ENCODE measurements around the gene KCNIP3. TPM values are rescaled to one million over a fixed set of nuclear protein-coding genes. Genes with fewer than 3 reads are reported as not detected.
A peak's percentile ranks its signal among the peaks of the same experiment; 100 is the strongest.
"Not testable (repeated sequence)": the region's sequence is repeated elsewhere in the genome, so short reads cannot be mapped to it uniquely, and the experiment has no call there.

Gene KCNIP3
- total RNA-seq, 1 donor from 2014 or later = not detected

DNA sequence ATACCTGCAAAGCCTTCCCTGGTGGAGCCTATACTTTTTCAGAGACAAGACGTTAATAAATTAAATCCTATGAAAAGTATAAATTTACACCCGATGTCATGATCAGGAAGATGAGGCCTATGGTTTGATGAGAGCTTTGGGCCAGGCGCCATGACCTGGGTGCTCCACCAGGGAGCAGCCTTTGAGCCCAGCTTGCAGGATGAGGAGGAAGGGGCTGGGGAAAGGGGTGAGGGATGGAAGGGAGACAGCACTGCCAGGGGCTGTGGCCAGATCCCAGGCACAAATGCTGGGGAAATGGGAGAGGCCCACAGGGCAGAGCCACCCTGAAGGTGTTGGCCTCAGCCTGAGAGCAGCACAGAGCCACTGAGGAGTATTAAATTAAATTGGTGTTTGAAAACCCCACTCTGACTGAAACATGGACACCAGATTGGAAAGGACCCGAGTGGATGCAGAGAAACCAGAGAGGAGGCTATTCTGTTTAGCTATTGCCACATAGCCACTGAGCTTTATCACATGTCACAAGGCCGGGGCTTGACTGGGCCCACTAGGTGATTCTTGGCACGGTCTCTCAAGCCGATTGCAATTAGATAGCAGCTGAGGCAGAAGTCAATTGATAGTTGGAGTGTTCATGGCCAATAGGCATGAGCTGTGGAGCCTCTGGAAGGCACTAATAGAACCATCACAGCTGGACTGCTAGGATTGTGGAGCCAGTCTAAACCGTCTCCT, 95.7 kb downstream of the KCNIP3 start:
- Mint-ChIP-seq H3K4me1 (ENCODE audit: low read depth) (no peaks in the 10 kb centered on the region), H3K36me3 (ENCODE audit: low read depth) (no peaks in the 10 kb centered on the region), H3K4me3 (no peak overlapping the region), H3K27me3 (ENCODE audit: insufficient read depth) (peaks cover 2% of the 10 kb centered on the region), H3K27ac (no peak overlapping the region), H3K9me3 (no peaks in the 10 kb centered on the region)
- DNase-seq (ENCODE audit: low spot score) = no peak
- intact Hi-C loops (cut with micrococcal nuclease) = no loop called here

- H3K4me3 Mint-ChIP-seq = no peak overlapping the region
- no peaks in the 10 kb centered on the region for H3K36me3 Mint-ChIP-seq (ENCODE audit: low read depth)
- H3K9me3 Mint-ChIP-seq = no peaks in the 10 kb centered on the region
- no peak overlapping the region for H3K27ac Mint-ChIP-seq
- H3K27me3 Mint-ChIP-seq (ENCODE audit: insufficient read depth) = peaks cover 2% of the 10 kb centered on the region
- H3K4me1 Mint-ChIP-seq (ENCODE audit: low read depth) = no peaks in the 10 kb centered on the region
- intact Hi-C loops (cut with micrococcal nuclease) = no loop called here
- no peak for DNase-seq (ENCODE audit: low spot score)
Measured at GRCh38 chr2:95393901-95394300, 96.8 kb downstream of the KCNIP3 start.

- no peak overlapping the region for H3K4me3 Mint-ChIP-seq
- intact Hi-C loops (cut with micrococcal nuclease) = no loop called here
- peaks cover 21% of the 10 kb centered on the region for H3K4me1 Mint-ChIP-seq (ENCODE audit: low read depth)
Measured at GRCh38 chr2:95399061-95399460, 101.9 kb downstream of the KCNIP3 start.

DNA sequence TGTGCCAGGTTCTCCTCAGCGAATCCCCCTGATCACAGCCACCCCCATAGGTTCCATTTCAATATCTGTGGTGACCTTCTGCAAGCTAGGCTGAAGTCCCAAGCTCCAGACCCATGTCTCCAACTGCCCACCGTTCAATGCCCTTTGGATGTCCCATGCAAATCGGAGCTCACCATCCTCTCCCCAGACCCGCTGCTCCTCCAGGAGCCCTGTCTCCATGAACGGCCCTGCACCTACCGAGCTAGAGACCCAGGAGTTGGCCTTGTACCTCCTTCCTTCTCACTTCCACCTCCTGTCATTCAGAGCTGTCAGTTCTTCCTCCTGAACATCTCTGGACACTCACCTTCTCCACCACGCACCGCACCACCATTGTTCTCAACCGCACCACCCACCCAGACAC, 104.3 kb downstream of the KCNIP3 start:
- intact Hi-C loops (cut with micrococcal nuclease) = loop anchor here (5.0 kb wide), 3 partner anchors 131 to 326 kb away; partner anchors contain the start of gene MRPS5
- Mint-ChIP-seq H3K27ac (peak overlapping the region; percentile 96), H3K9me3 (no peaks in the 10 kb centered on the region), H3K27me3 (ENCODE audit: insufficient read depth) (no peaks in the 10 kb centered on the region), H3K4me3 (peak overlapping the region; percentile 99), H3K4me1 (ENCODE audit: low read depth) (peaks cover 22% of the 10 kb centered on the region), H3K36me3 (ENCODE audit: low read depth) (no peaks in the 10 kb centered on the region)
- DNase-seq (ENCODE audit: low spot score) = no peak

More at GRCh38 chr2:95399061-95399460, 101.9 kb downstream of the KCNIP3 start:
- Mint-ChIP-seq H3K9me3 (no peaks in the 10 kb centered on the region), H3K36me3 (ENCODE audit: low read depth) (no peaks in the 10 kb centered on the region), H3K27ac (no peak overlapping the region), H3K27me3 (ENCODE audit: insufficient read depth) (peaks cover 2% of the 10 kb centered on the region)
- no peak for DNase-seq (ENCODE audit: low spot score)

GRCh38 chr2:95402004-95402369, 104.8 kb downstream of the KCNIP3 start:
- H3K9me3 Mint-ChIP-seq; DNase-seq (ENCODE audit: low spot score); H3K27me3 Mint-ChIP-seq (ENCODE audit: insufficient read depth); H3K36me3 Mint-ChIP-seq (ENCODE audit: low read depth): not testable (repeated sequence)
- intact Hi-C loops (cut with micrococcal nuclease) = loop anchor here (1.0 to 5.0 kb wide), 6 partner anchors 130 to 379 kb away; partner anchors contain the start of genes MRPS5, ZNF2 and ZNF892
- peaks cover 22% of the 10 kb centered on the region for H3K4me1 Mint-ChIP-seq (ENCODE audit: low read depth)
- H3K4me3 Mint-ChIP-seq = peak overlapping the region; percentile 99
- peak overlapping the region; percentile 96 for H3K27ac Mint-ChIP-seq

DNA sequence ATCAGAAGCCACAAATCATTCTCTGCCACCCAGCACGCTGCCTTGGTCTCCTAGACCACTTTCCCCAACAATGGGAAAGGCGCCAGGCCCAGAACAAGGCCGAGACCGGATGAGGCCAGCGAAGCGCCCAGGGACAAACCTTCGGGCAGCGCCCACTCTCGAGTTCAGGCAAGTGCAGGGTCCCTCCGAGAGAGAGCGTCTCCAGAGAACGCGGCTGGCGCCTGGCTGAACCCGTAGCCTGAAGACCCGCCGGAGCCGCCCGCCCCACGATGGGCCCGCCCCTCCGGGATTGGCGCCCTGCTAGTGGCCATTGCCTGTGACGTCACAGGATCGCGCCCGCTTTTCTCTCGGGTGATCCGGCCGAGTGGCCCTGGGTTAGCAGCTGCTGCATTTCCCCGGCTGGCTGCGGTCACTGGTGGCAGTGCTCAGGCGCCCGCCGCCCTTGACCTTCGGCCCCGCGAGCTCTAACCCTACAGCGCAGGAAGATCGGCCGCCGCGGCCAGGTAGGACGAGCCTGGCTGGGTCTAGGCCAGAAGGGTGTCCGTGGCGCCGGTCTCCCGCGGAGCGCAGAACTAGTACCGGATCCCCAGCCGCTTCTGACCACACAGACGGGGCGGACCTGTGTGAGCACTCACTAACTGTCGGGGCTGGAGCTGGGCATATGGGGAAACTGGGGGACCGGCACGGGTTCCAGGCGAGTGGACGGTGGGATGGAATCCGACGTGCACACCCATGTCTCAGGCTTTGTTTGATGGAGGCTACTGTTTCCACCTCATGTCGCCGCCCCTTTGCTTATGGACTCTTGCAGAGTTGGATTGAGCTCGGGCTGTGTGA, 105.4 kb downstream of the KCNIP3 start, which contains the start of gene FAHD2A:
TSS of gene FAHD2A (plus strand) at position 339 of the 834 bp plus-strand sequence. CDS start 2,851 bp downstream, outside the sequence.
- Mint-ChIP-seq H3K4me3 (peak within 1 kb of the TSS; percentile 99), H3K36me3 (ENCODE audit: low read depth) (no peaks in the 10 kb centered on the region), H3K27ac (peak within 1 kb of the TSS; percentile 96), H3K27me3 (ENCODE audit: insufficient read depth) (no peaks in the 10 kb centered on the region), H3K4me1 (ENCODE audit: low read depth) (peaks cover 22% of the 10 kb centered on the region), H3K9me3 (no peaks in the 10 kb centered on the region)
- peak; percentile 95 for DNase-seq (ENCODE audit: low spot score)
- intact Hi-C loops (cut with micrococcal nuclease) = loop anchor here (1.0 to 5.0 kb wide), 6 partner anchors 130 to 380 kb away; partner anchors contain the start of genes MRPS5, ZNF2 and ZNF892

DNA sequence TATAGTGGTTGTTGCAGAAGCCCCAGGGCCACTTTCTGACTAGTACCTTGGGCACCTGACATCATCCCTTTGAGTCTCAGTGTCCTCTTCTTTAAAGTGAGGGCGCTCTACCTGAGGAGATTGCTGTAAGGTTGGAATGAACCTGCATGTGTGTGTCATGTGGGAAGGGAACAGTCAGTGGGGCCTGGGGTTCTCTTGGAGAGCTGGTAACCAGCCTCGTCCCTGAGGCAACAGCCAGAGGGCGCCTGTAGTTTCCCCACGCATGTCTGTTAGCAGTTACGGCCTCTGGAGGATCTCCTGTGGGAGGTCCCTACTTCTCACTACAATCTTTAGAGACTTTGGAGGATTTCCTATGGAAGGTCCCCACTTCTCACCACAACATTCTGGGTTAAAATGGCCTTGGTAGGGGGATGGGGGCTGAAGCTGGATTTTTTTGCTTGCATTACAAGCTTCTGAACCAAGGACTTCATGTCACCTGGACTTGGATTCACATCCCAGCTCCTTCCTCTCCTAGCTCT, 106.1 kb downstream of the KCNIP3 start:
- intact Hi-C loops (cut with micrococcal nuclease) = loop anchor here (2.0 to 5.0 kb wide), 5 partner anchors 129 to 380 kb away; partner anchors contain the start of genes MRPS5 and ZNF892
- not testable (repeated sequence) for H3K9me3 Mint-ChIP-seq; H3K27me3 Mint-ChIP-seq (ENCODE audit: insufficient read depth); H3K36me3 Mint-ChIP-seq (ENCODE audit: low read depth)
- DNase-seq (ENCODE audit: low spot score) = peak; percentile 25
- Mint-ChIP-seq H3K4me1 (ENCODE audit: low read depth) (peaks cover 22% of the 10 kb centered on the region), H3K4me3 (peak overlapping the region; percentile 99), H3K27ac (peak overlapping the region; percentile 96)

GRCh38 chr2:95403824-95404223, 106.7 kb downstream of the KCNIP3 start:
- H3K9me3 Mint-ChIP-seq; H3K27me3 Mint-ChIP-seq (ENCODE audit: insufficient read depth); H3K36me3 Mint-ChIP-seq (ENCODE audit: low read depth); H3K27ac Mint-ChIP-seq; DNase-seq (ENCODE audit: low spot score): not testable (repeated sequence)
- Mint-ChIP-seq H3K4me3 (peak overlapping the region; percentile 99), H3K4me1 (ENCODE audit: low read depth) (peaks cover 22% of the 10 kb centered on the region)
- intact Hi-C loops (cut with micrococcal nuclease) = loop anchor here (2.0 to 5.0 kb wide), 5 partner anchors 128 to 381 kb away; partner anchors contain the start of genes MRPS5 and ZNF892

DNA sequence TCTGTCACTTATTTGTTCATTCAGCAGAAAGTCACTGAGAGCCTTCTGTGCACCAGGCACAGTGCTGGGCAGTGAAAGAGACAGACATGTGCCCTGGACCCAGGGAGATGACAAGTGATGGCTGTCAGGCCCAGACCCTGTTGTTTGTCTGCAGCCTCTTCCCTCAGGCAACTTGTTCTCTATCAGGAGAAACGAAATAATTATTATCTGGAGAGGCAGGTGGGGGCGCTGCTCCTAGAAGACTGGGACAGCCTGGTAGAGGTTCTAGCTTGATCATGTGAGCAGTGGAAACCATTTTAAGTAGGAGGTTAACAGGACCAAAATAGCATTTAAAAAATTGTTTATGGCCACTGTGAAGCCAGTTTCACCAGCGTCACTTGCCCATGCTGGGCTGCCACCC, 107.5 kb downstream of the KCNIP3 start:
- not testable (repeated sequence) for DNase-seq (ENCODE audit: low spot score)

DNA sequence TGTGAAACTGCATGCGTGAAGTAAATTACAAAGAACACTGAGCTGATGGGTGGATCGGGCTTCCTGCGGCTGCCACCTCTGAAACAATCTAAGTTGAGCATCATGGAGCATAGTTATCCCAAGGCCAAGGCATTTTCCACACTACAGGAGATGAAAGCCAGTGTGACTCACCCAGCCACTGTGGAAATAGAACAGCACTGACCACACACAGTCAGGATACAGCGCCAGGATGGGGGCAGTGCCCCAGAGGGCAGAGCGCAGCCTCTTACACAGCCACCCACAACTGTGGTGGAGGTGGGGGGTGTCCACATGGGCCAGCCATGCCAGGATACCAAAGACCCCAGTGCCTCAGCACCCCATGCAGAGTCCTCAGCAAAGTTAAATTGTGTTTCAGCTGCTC, 114.1 kb downstream of the KCNIP3 start:
- H3K9me3 Mint-ChIP-seq; H3K4me3 Mint-ChIP-seq; DNase-seq (ENCODE audit: low spot score); intact Hi-C loops (cut with micrococcal nuclease); H3K27me3 Mint-ChIP-seq (ENCODE audit: insufficient read depth); H3K4me1 Mint-ChIP-seq (ENCODE audit: low read depth); H3K27ac Mint-ChIP-seq; H3K36me3 Mint-ChIP-seq (ENCODE audit: low read depth): not testable (repeated sequence)

More for the DNA sequence above, 107.5 kb downstream of the KCNIP3 start:
- H3K27ac Mint-ChIP-seq; H3K36me3 Mint-ChIP-seq (ENCODE audit: low read depth); H3K9me3 Mint-ChIP-seq; H3K27me3 Mint-ChIP-seq (ENCODE audit: insufficient read depth): not testable (repeated sequence)
- intact Hi-C loops (cut with micrococcal nuclease) = loop anchor here (5.0 kb wide), 3 partner anchors 128 to 323 kb away; partner anchors contain the start of gene MRPS5
- peak overlapping the region; percentile 57 for H3K4me3 Mint-ChIP-seq
- H3K4me1 Mint-ChIP-seq (ENCODE audit: low read depth) = peaks cover 22% of the 10 kb centered on the region

DNA sequence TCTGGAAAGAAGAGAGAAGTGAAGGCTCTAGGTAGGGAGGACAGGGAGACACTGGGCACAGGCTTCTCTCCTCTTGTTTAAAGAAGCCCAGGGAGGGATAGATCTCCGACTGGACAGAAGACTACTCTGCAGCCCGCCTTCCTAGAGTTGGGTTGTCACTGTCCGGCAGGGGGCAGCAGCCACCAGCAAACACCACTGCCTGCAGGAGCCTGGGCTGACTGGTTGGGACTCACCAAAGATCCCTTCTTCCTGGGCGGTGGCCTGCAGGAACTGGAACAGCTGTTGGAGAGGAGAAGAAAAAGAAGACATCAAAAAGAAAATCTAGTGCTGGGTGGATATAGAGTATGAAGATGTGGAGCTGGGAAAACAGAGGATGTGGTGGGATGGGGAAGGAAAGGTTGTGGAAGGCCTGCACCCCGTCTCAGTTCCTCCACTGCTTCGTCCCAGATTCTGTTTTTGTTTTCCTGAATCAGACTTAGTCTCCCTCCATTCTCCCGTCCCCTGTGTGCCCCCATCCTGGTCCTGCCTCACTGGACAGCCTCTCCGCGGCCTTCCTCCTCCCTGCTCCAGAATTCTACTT, 117.0 kb downstream of the KCNIP3 start:
- intact Hi-C loops (cut with micrococcal nuclease); H3K4me1 Mint-ChIP-seq (ENCODE audit: low read depth); H3K9me3 Mint-ChIP-seq; H3K27ac Mint-ChIP-seq; H3K4me3 Mint-ChIP-seq; H3K27me3 Mint-ChIP-seq (ENCODE audit: insufficient read depth); H3K36me3 Mint-ChIP-seq (ENCODE audit: low read depth): not testable (repeated sequence)
- DNase-seq (ENCODE audit: low spot score) = peak; percentile 35

DNA sequence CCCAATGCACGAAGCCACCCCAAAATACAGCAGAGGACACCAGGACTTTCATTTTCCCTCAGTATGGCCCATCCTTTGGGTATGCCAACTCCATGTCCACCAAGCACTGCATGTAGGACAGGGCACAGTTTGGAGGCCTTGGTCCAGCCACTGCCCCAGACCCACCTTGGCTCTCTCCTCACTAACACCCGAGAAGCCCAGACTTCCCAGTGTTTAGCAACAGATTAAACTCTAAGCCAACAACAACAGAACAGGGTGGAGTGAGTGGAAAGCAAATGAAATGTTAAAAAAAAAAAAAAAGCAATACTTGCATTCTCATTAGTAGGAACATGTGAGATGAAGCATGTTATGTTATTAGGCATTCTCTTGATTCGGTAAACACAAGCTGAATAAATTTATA, 118.0 kb downstream of the KCNIP3 start:
- H3K4me1 Mint-ChIP-seq (ENCODE audit: low read depth); intact Hi-C loops (cut with micrococcal nuclease); H3K36me3 Mint-ChIP-seq (ENCODE audit: low read depth); H3K9me3 Mint-ChIP-seq; DNase-seq (ENCODE audit: low spot score); H3K4me3 Mint-ChIP-seq; H3K27ac Mint-ChIP-seq; H3K27me3 Mint-ChIP-seq (ENCODE audit: insufficient read depth): not testable (repeated sequence)

All from activated T-helper 1 cell treated with anti-CD3 and anti-CD28 coated beads, Interleukin-12 subunit alpha, Interleukin-12 subunit beta, Interleukin-2, Interleukin-4 antibody, amounts not matched to agents 30 ng/mL and 10 ng/mL and 1 ng/mL, durations not matched to agents 14 hours and 24 hours and 36 hours (primary cell).